ENCODE results near the gene CCR4. TPM values are rescaled to one million over a fixed set of nuclear protein-coding genes. Genes with fewer than 3 reads are reported as not detected.
A peak's percentile ranks its signal among the peaks of the same experiment; 100 is the strongest.

Gene CCR4
- total RNA-seq, 1 experiment from 2014 or later = 0.22 TPM

DNA sequence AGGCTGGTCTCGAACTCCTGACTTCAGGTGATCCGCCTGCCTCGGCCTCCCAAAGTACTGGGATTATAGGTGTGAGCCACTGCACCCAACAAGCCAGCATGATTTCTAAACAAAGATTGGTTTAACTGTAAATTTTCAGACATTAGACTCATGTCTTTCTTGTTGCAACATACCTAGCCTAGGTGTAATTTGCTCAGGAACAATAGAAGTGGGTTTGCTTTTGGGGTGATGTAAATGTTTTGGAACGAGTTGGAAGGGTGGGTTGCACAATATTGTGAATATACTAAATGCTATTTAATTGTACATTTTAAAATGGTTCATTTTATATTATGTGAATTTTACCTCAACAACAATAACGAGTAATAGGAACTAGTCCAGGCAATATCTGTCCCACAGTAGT, 7.1 kb downstream of the CCR4 start:
- H3K4me3 Mint-ChIP-seq = no peak overlapping the region
- H3K27me3 Mint-ChIP-seq (ENCODE audit: low read depth) = no peaks in the 10 kb centered on the region
- TF ChIP-seq FOXK1 (CRISPR knock-in tag; IDR thresholded peaks at IDR 0.05) = no peak
- TF ChIP-seq, protein P1, sequence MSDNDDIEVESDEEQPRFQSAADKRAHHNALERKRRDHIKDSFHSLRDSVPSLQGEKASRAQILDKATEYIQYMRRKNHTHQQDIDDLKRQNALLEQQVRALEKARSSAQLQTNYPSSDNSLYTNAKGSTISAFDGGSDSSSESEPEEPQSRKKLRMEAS (CRISPR knock-in tag; IDR thresholded peaks at IDR 0.05) = no peak
- no peak for TF ChIP-seq ELF4 (CRISPR knock-in tag; IDR thresholded peaks at IDR 0.05; ENCODE audit: low read depth)
- TF ChIP-seq, protein P2, sequence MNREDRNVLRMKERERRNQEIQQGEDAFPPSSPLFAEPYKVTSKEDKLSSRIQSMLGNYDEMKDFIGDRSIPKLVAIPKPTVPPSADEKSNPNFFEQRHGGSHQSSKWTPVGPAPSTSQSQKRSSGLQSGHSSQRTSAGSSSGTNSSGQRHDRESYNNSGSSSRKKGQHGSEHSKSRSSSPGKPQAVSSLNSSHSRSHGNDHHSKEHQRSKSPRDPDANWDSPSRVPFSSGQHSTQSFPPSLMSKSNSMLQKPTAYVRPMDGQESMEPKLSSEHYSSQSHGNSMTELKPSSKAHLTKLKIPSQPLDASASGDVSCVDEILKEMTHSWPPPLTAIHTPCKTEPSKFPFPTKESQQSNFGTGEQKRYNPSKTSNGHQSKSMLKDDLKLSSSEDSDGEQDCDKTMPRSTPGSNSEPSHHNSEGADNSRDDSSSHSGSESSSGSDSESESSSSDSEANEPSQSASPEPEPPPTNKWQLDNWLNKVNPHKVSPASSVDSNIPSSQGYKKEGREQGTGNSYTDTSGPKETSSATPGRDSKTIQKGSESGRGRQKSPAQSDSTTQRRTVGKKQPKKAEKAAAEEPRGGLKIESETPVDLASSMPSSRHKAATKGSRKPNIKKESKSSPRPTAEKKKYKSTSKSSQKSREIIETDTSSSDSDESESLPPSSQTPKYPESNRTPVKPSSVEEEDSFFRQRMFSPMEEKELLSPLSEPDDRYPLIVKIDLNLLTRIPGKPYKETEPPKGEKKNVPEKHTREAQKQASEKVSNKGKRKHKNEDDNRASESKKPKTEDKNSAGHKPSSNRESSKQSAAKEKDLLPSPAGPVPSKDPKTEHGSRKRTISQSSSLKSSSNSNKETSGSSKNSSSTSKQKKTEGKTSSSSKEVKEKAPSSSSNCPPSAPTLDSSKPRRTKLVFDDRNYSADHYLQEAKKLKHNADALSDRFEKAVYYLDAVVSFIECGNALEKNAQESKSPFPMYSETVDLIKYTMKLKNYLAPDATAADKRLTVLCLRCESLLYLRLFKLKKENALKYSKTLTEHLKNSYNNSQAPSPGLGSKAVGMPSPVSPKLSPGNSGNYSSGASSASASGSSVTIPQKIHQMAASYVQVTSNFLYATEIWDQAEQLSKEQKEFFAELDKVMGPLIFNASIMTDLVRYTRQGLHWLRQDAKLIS (CRISPR knock-in tag; IDR thresholded peaks at IDR 0.05; ENCODE audit: borderline replicate concordance) = no peak
- TF ChIP-seq OVOL2 (CRISPR knock-in tag; IDR thresholded peaks at IDR 0.05; ENCODE audit: borderline replicate concordance) = no peak
- no peak for TF ChIP-seq NR1H2 (CRISPR knock-in tag; IDR thresholded peaks at IDR 0.05)
- TF ChIP-seq, protein P3, sequence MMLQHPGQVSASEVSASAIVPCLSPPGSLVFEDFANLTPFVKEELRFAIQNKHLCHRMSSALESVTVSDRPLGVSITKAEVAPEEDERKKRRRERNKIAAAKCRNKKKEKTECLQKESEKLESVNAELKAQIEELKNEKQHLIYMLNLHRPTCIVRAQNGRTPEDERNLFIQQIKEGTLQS (CRISPR knock-in tag; conservative IDR thresholded peaks at IDR 0.05) = no peak
- TF ChIP-seq, protein P4, sequence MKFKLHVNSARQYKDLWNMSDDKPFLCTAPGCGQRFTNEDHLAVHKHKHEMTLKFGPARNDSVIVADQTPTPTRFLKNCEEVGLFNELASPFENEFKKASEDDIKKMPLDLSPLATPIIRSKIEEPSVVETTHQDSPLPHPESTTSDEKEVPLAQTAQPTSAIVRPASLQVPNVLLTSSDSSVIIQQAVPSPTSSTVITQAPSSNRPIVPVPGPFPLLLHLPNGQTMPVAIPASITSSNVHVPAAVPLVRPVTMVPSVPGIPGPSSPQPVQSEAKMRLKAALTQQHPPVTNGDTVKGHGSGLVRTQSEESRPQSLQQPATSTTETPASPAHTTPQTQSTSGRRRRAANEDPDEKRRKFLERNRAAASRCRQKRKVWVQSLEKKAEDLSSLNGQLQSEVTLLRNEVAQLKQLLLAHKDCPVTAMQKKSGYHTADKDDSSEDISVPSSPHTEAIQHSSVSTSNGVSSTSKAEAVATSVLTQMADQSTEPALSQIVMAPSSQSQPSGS (CRISPR knock-in tag; IDR thresholded peaks at IDR 0.05; ENCODE audit: borderline replicate concordance, low read depth) = no peak
- TF ChIP-seq JAZF1 (CRISPR knock-in tag; IDR thresholded peaks at IDR 0.05) = no peak
- TF ChIP-seq, protein P5, sequence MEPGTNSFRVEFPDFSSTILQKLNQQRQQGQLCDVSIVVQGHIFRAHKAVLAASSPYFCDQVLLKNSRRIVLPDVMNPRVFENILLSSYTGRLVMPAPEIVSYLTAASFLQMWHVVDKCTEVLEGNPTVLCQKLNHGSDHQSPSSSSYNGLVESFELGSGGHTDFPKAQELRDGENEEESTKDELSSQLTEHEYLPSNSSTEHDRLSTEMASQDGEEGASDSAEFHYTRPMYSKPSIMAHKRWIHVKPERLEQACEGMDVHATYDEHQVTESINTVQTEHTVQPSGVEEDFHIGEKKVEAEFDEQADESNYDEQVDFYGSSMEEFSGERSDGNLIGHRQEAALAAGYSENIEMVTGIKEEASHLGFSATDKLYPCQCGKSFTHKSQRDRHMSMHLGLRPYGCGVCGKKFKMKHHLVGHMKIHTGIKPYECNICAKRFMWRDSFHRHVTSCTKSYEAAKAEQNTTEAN (CRISPR knock-in tag; IDR thresholded peaks at IDR 0.05) = no peak
- TF ChIP-seq, protein P6, sequence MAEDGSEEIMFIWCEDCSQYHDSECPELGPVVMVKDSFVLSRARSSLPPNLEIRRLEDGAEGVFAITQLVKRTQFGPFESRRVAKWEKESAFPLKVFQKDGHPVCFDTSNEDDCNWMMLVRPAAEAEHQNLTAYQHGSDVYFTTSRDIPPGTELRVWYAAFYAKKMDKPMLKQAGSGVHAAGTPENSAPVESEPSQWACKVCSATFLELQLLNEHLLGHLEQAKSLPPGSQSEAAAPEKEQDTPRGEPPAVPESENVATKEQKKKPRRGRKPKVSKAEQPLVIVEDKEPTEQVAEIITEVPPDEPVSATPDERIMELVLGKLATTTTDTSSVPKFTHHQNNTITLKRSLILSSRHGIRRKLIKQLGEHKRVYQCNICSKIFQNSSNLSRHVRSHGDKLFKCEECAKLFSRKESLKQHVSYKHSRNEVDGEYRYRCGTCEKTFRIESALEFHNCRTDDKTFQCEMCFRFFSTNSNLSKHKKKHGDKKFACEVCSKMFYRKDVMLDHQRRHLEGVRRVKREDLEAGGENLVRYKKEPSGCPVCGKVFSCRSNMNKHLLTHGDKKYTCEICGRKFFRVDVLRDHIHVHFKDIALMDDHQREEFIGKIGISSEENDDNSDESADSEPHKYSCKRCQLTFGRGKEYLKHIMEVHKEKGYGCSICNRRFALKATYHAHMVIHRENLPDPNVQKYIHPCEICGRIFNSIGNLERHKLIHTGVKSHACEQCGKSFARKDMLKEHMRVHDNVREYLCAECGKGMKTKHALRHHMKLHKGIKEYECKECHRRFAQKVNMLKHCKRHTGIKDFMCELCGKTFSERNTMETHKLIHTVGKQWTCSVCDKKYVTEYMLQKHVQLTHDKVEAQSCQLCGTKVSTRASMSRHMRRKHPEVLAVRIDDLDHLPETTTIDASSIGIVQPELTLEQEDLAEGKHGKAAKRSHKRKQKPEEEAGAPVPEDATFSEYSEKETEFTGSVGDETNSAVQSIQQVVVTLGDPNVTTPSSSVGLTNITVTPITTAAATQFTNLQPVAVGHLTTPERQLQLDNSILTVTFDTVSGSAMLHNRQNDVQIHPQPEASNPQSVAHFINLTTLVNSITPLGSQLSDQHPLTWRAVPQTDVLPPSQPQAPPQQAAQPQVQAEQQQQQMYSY (CRISPR knock-in tag; IDR thresholded peaks at IDR 0.05) = no peak
- no peak for DNase-seq (ENCODE audit: low spot score)
- ChIA-PET POLR2A (no interaction called here), CTCF (interaction anchor here (1.4 to 2.3 kb wide), 2 partner anchors 10 to 11 kb away, joined by 7 to 9 read pairs; no protein-coding TSS in a partner anchor)
- no peak for ATAC-seq
- H3K9me3 Mint-ChIP-seq = no peaks in the 10 kb centered on the region
- no peaks in the 10 kb centered on the region for H3K36me3 Mint-ChIP-seq
- 0 out of 2 replicates have a peak, but pooled peaks cover 3% of the 10 kb centered on the region for H3K4me1 Mint-ChIP-seq
- H3K27ac Mint-ChIP-seq = no peak overlapping the region

DNA sequence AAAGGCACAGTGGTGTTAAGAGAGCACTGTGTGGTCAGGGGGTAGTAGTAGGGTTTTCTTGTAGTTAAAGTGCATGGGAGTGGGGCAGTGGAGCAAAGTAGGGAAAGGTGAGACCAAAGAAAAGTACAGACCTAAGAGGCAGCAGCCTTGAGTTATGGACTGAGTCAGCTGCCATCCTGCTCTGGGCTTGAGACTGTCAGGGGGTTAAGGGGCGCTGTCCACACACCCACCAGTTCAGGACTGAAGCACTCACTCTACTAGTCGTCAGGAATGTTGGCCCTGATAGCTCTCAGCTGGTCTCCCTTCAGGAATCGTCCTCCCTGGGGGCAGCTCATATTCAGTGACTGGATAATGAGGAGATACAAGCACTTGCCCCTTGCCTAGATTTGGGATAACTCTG, 7.9 kb downstream of the CCR4 start:
- Mint-ChIP-seq H3K27ac (no peak overlapping the region), H3K36me3 (peaks cover 8% of the 10 kb centered on the region), H3K4me3 (no peak overlapping the region), H3K4me1 (0 out of 2 replicates have a peak, but pooled peaks cover 3% of the 10 kb centered on the region), H3K9me3 (peaks cover 7% of the 10 kb centered on the region), H3K27me3 (ENCODE audit: low read depth) (no peaks in the 10 kb centered on the region)
- POLR2A ChIA-PET = no interaction called here
- peak; percentile 25 for DNase-seq (ENCODE audit: low spot score)
- peak; percentile 98 for ATAC-seq
- CTCF ChIA-PET = interaction anchor here (0.5 to 2.3 kb wide), 4 partner anchors 9 to 115 kb away, joined by 3 to 7 read pairs (median 4); no protein-coding TSS in a partner anchor
- TF ChIP-seq, protein P7, sequence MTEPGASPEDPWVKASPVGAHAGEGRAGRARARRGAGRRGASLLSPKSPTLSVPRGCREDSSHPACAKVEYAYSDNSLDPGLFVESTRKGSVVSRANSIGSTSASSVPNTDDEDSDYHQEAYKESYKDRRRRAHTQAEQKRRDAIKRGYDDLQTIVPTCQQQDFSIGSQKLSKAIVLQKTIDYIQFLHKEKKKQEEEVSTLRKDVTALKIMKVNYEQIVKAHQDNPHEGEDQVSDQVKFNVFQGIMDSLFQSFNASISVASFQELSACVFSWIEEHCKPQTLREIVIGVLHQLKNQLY (CRISPR knock-in tag; IDR thresholded peaks at IDR 0.05) = no peak
- TF ChIP-seq, protein P8, sequence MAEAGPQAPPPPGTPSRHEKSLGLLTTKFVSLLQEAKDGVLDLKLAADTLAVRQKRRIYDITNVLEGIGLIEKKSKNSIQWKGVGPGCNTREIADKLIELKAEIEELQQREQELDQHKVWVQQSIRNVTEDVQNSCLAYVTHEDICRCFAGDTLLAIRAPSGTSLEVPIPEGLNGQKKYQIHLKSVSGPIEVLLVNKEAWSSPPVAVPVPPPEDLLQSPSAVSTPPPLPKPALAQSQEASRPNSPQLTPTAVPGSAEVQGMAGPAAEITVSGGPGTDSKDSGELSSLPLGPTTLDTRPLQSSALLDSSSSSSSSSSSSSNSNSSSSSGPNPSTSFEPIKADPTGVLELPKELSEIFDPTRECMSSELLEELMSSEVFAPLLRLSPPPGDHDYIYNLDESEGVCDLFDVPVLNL (CRISPR knock-in tag; IDR thresholded peaks at IDR 0.05; ENCODE audit: borderline replicate concordance, low read depth) = no peak
- TF ChIP-seq ZNF396 (CRISPR knock-in tag; IDR thresholded peaks at IDR 0.05; ENCODE audit: borderline replicate concordance) (no peak), KAT7 (CRISPR knock-in tag; IDR thresholded peaks at IDR 0.05; ENCODE audit: borderline replicate concordance) (no peak), FOXP1 (CRISPR knock-in tag; IDR thresholded peaks at IDR 0.05; ENCODE audit: borderline replicate concordance) (no peak), HMGA2 (CRISPR knock-in tag; IDR thresholded peaks at IDR 0.05) (no peak), SOX15 (CRISPR knock-in tag; IDR thresholded peaks at IDR 0.05) (no peak), OVOL2 (CRISPR knock-in tag; IDR thresholded peaks at IDR 0.05; ENCODE audit: borderline replicate concordance) (no peak)
- TF ChIP-seq, protein P9, sequence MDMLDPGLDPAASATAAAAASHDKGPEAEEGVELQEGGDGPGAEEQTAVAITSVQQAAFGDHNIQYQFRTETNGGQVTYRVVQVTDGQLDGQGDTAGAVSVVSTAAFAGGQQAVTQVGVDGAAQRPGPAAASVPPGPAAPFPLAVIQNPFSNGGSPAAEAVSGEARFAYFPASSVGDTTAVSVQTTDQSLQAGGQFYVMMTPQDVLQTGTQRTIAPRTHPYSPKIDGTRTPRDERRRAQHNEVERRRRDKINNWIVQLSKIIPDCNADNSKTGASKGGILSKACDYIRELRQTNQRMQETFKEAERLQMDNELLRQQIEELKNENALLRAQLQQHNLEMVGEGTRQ (CRISPR knock-in tag; IDR thresholded peaks at IDR 0.05) = no peak
- TF ChIP-seq, protein P1 (CRISPR knock-in tag; IDR thresholded peaks at IDR 0.05) = no peak
- TF ChIP-seq, protein P3 (CRISPR knock-in tag; conservative IDR thresholded peaks at IDR 0.05) = no peak
